ENCODE results near the gene PCDHAC2.

PCDHAC2 gene

DNA sequence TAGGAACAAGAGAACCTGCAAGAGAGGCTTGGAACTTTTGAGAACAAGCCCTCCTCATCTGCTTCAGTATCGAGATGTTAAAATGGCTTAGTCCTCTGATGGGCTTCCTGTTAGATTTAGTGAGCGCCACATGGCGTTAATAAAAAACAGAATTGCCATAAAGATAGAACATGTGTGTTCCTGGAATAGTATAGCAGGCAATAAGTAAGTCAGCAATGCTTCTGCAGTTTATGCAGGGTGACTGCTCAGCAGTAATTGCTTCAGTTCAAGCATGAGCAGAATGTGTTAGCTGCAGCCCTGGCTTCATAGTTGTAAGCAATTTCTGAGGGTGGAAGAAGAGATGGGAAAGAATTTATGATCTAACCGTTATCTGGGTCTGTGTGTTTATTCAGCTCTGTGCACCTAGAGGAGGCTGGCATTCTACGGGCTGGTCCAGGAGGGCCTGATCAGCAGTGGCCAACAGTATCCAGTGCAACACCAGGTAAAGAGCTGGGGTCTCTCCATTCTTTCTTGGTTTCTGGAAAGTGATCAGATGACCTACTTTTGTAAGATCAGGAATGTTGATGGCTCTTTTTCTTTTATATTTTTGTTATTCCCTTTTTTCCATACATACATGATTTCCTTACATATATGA, 15.9 kb downstream of the PCDHAC2 start:
- no peak for DNase-seq (ENCODE audit: low read depth in 1 of 2, low spot score in 1 of 2)

DNA sequence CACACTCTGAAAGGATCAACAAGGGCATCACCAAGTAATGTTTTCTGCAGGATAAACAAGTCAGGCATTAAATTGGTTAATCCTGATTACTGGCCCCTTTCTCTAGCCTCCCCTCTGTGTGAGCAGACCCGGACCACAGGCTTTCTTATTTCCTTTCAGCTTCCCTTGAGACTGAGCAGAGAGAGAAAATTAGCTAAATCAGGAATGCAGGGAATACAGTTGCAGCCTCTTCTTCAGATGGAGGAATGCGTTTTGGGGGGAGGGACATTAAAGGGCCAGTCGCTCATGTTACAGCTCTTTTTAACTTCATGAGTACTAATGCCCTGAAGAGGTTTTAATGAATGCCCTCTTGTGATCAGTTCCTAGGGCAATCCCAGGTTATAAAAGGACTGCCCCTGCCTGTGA, 19.8 kb downstream of the PCDHAC2 start:
- DNase-seq (ENCODE audit: low read depth in 1 of 2, low spot score in 1 of 2), result no peak

DNA sequence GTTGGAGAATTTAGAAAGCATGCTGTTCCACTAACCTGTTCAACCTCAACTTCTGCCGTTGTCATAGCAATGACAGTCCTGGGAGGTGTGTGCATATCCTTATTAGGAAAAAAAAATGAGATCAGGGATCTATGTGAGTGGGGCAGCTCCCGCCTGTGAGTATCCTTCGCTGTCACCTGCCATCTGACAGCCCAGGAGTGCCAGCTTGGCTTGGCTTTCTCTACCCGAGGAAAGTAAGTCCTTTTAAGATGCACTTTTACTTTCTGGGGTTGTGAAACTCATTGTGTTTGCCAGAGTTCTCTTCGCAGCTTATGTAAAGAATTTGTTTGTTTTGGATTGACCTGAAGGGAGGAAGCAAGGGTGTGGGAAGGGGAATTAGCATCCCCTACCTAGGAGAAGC, 21.8 kb downstream of the PCDHAC2 start:
- no peak for DNase-seq (ENCODE audit: low read depth in 1 of 2, low spot score in 1 of 2)

DNA sequence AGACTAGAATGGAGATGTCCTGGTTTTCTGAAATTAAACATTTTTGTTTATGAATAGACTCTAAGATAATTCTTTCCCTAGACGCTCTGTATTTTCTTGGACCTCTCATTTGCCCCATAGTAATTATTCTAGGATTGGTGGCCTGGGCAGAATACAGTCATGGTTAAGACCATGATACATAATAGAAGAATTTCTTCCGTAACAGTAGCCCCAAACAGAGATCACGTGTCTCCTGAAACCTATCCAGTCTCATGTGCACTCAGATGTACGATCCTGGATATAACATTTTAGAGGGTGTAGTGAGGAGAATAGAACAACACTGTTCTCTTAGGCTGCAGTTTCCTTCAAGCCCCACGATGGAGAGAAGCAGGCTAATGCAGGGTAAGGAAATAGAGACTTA, 22.3 kb downstream of the PCDHAC2 start:
- no peak for DNase-seq (ENCODE audit: low read depth in 1 of 2, low spot score in 1 of 2)

DNA sequence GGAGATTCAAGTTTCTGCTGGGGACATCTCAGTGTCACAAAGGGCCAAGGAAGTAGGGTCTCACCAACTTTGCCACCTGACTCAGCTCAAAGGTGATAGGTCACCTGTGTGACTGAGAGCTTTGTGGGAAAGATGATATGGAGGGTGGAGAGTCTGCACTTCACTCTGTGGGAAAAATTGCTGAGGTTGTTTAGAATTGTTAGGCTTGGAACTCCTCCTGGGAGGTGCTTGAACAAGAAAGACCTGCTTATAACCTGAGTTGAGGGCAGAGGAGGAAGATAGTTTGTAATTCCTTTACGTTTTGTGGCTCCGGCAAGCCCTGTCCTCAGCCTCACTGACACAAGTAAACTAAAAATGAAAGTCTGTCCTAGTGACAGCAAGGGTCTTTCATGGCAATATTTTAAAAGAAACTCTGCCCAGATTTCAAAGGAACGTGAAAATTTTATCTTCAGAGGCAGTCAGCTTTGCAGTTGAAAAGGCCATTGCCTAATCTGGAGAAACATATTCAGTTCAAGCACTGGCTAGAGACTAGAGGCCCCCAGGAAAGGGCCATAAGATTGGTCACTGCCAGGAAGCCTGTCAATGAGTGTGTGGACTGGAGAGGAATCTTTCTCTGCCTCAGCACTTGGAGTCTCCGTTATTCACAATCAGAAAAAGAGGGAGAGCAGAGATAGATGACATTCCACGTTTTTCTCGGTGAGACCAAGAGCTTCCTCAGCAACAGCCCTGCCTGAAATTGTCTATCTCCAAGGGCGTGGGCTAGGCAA, 23.2 kb downstream of the PCDHAC2 start:
- DNase-seq (ENCODE audit: low read depth in 1 of 2, low spot score in 1 of 2), result no peak

DNA sequence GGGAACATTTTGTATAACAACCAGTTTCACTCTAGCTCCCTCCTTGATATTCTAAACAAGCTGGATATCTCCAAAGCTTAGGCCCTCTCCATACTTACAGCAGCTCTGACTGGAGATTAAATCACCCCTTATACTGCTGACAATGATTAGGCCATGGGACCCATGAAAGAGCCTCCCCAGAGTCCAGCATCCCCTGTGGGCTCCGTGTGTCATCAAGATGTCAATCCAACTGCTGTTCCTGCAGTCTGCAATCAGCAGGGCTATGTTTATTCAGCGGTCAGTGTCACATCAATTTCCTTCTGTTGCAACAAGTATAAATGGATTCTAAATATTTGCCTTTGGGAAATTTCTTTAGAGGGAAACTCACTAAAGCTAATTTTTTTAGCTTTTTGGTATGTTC, 26.6 kb downstream of the PCDHAC2 start:
- DNase-seq (ENCODE audit: low read depth in 1 of 2, low spot score in 1 of 2), result no peak

DNA sequence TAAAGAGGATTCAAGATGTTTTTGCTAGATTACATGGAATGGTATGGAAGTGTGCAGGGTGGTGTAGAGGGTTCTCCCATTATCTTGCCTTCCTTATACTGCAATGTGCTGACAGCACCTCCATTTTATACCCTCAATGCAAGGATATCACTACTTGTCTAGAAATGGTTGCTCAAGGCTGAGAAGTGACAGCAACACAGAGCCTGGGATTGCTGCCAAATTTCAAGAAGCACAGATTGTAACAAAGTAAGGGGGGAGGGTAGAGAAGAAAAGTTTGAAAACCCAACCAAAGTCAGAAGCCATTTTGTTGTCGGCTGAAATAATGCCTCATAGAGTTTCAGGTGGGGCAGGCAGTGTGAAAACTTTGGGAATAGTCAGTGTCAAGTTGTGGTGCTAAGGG, 29.8 kb downstream of the PCDHAC2 start:
- DNase-seq (ENCODE audit: low read depth in 1 of 2, low spot score in 1 of 2), result no peak

DNA sequence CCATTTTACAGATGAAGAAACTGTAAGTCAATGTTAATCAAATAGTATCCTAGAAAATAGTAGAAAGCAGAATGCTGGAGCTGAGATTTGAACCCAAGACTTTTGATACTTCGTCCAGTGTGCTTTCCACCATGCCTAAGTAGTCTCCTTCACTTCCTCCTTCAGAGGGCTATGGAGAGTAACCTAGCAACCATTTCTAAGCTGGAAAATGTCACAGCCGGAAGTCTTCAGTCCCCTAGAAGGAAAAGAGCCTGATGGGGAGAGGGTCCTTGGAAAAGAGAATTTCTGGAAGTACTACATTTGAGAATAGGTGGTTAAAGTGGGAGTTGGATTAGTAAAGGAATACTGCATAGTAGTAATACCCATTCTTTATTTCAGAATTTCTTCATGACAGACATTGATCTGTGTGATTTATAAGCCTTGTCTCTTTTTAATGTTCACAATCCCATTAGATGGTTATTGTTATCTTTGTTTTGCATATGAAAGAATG, 32.7 kb downstream of the PCDHAC2 start:
- no peak for DNase-seq (ENCODE audit: low read depth in 1 of 2, low spot score in 1 of 2)

DNA sequence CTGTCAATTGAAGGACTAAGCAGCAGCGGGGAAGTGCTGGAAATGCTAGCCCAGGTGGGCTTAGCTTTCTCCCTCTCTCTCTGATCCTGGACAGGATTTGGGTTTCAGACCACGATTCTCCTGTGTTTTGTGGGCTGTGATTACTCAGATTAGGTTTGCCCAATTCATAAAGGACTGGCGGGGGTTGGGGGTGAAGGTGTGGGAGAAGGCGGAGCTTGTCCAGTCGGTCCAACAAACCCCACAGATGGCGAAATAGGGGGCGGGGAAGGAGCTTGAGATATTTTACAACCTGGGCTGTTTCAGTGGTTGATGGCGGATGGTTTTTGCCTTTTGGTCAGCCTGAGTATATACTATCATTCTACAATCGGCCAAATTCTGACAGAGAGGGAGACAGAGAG, 35.2 kb downstream of the PCDHAC2 start:
- no peak for DNase-seq (ENCODE audit: low read depth in 1 of 2, low spot score in 1 of 2)

DNA sequence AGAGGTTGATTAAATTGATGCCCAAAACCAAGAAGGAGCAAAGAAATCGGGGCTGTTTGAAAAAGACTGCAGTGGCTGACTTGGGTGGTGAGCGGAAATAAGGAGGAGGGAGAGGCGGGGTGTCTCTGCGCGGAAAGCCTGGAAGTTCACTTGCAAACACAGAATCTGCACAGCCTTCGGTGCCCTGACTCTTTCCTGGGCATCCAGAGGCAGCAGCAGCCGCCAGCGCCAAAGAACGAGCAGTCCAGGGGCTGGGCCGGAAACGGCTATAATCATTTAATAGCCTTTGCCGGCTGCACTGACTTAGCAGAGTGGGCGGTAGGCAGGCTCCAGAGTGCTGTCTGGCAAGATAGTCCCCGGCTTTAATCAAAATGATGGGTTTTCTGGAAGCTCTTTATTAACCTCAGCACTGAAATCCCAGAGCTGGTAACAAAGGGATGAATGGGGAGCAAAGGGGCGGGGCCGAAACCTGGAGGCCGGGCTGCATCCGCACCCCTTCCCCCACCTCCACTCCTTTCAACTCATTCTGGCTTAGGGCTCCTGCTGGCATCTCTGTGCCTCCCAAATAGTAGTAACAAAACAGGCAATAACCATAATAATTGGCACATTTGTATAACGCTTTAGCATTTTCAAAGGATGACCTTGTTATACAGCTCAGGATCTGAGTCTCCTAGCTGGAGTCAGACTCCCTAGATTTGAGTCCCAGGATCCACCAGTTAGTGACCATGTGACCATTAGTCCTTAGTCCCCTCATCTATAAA, 35.7 kb downstream of the PCDHAC2 start:
- DNase-seq (ENCODE audit: low read depth in 1 of 2, low spot score in 1 of 2), result no peak

DNA sequence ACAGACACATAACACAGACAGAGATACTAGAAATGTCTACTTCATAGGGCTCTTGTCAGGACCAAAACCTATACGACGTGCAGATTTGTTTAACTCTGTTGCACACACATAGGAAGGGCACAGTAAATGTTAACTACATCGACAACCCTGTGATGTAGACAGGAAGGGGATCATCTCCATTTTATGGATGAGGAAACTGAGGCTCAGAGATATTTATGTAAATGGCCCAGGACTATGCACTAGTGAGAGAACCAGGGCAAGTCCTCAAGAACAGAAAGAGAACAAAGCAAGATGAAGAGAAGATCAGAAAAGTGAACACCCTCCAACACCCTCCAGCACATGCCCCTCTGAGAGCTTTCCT, 36.3 kb downstream of the PCDHAC2 start:
- no peak for DNase-seq (ENCODE audit: low read depth in 1 of 2, low spot score in 1 of 2)

DNA sequence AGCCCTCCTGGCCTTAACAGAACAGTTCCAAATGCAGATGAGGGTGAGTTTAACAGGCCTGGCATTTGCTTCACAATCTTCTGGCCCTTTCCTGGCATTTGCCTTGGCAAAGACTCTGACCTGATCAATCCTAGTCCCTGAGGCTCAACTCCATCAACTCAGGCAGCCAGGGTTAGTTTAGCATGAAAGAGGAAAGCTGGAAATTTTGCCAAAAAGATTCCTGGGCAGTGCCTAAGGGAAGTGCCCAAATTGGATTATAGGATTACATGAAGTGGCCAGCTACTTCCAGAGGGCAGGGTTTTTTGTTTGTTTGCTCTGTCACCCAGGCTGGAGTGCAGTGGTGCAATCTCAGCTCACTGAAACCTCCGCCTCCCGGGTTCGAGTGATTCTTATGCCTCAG, 36.8 kb downstream of the PCDHAC2 start:
- no peak for DNase-seq (ENCODE audit: low read depth in 1 of 2, low spot score in 1 of 2)

DNA sequence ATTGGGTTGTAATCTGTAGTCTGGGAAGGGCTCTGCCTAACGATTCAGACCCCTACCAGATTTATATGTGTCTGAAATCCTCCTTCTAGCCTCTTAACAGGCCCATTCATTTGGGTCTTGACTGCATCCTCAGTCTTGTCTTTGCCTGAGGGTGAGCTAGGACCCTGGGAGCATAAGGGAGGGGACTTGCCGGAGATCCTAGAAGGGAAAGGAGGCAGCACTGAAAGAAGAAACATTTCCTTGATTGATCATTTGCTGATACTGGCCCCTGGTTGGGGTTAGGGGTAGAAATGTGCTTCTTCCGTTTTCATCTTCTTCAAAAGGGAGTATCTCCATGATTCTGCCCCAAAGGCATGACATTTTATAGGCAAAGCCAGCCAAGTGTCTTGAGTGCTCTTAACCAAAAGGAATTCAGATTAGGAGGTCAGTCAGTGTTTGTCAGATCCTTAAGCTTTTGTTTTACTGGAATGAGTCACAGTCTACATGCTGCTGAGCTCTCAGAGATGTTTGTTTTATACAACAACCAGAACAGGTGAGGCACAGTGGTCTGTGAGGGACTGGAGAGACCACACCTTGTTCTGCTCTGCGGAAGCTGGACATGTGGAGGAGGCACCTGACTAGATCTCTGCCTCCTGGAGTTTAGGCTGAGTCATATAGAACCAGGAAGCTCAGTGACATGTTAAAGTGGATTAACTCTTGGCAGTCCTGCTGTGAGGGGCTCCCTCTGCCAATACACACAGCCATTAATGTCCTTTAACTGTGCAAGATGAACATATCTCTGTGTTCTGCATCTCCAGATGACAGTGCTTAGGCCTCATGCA, 37.7 kb downstream of the PCDHAC2 start:
- no peak for DNase-seq (ENCODE audit: low read depth in 1 of 2, low spot score in 1 of 2)

DNA sequence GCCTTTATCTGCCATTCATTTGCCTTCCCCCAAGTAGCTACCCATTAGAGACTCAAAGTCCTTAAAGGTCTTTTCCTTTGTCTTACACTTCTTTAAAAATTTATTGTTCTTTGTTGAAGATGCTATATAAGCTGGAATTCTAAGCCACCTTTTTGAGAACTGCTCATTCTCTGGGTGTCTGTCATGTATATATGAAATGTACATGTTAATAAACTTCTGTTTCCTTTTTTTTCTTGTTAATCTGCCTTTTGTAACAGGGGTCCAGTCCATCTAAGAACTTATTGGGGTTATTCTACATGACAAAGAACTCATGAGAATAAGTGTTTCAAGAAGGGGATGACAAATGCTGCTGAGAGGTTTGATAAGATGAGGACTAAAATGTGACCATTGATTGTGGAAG, 41.5 kb downstream of the PCDHAC2 start:
- DNase-seq (ENCODE audit: low read depth in 1 of 2, low spot score in 1 of 2), result no peak

DNA sequence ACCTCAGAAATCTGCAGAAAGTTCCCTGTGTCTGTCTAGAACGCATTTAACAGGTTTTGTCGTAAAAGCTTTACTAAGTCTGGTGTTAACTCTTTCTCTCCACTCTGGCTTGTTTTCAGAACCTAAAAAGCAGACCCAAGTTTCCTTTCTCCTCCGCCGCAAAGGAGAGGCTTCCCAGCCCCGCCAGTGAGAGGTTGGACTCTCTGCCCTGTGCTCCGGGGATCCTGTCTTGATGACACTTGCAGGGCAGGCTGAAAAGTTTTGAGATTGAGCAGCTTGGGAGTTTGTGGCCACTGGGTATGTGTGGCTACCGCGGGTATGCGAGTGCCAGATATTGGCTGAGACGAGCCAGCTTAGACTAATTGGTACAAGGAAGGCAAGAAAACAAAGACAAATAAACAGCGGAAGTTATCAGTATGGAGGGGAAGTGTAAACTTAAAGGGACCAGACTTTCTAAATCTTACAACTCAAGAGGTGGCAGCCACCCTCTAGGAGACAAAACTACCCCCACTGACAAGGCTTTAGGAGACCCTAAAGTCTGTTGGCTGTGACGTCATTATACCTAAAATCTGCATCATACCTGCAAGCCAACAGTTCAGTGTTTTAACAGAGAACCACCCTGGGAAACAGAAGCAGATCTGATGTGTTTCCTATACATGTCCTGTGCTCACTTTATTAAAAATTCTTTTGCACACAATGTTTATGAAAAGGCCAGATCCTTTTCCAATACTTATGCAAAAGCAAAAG, 43.9 kb downstream of the PCDHAC2 start:
- DNase-seq (ENCODE audit: low read depth in 1 of 2, low spot score in 1 of 2), result no peak

DNA sequence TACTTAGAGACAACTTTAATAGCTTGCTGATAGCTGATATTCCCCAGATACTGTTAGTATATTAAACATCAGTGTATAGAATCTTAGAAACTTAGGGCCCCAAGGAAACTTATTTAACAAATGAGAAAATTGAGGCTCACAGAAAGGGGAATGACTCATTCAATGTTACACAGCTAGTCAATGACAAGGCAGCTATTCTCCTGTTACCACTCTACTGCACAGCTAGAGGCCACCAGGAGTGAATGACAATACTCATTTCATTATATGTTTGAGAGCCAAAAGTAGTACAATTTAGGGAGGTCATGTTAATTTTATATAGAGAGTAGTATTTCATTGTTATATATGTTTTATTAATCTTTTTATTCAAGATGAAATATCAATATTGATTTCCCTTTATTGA, 51.7 kb downstream of the PCDHAC2 start:
- no peak for DNase-seq (ENCODE audit: low read depth in 1 of 2, low spot score in 1 of 2)

Measured in activated CD4-positive, alpha-beta T cell treated with anti-CD3 and anti-CD28 coated beads, Interleukin-2, amount 50 U/mL, for 24 hours (primary cell).